HuH-7 (cell line): ENCODE measurements around the gene ZNF160.
"Not testable (repeated sequence)": the region's sequence is repeated elsewhere in the genome, so short reads cannot be mapped to it uniquely, and the experiment has no call there.

Experiments
- DNase-seq: peaks from one replicate; pipeline ENCODE4 v3.0.0; 2011; ENCODE audit warnings: low spot score

Gene ZNF160

DNA sequence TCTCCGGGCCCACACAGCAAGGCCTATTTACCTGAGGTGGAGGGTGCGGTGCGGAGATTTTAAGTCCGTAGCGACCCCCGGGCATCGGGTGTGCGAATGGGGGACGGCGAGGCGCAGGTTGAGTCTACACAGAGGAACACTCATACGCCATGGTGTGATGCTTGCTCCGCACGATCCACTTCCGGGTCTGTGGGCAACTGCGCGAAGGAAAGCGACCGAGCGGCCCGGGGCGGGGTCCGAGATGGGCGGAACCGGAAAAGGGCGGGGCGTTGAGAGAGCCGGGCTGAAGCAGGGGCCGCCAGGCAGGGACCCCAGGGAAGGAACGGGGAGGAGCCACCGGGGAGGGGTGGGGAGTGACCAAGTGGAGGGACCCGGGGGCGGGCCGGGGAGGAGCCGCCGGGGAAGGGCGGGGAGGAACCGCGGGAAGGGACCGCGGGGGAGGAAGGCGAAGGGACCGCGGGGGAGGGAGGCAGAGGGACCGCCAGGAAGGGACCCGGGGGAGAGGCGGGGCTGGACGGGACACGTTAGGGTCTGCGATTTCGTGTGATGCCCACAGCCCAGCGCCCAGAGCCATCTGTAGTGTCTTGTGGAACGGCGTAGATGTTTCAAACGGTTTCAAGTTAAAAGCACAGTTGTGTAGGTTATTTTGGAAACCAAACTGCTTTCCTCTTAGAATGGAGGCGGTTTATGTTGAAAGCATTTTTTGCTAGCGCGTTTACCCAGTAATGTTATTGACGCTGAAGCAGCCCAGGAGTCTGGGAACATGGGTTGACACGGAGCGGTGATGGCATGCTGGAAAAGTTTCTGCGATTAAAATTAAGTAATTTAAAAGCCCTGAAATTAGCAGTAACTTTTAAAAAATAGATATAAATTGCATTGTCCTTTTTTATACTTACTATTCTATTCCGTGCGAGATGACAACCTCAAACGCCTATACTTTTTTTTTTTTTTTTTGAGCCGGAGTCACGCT lies at the start of gene ZNF160:
Gene ZNF160, minus strand, starts transcription at position 189 of the 970 bp plus-strand sequence. CDS start 17,146 bp downstream, outside the sequence.
- peak; percentile 96 for DNase-seq

DNA sequence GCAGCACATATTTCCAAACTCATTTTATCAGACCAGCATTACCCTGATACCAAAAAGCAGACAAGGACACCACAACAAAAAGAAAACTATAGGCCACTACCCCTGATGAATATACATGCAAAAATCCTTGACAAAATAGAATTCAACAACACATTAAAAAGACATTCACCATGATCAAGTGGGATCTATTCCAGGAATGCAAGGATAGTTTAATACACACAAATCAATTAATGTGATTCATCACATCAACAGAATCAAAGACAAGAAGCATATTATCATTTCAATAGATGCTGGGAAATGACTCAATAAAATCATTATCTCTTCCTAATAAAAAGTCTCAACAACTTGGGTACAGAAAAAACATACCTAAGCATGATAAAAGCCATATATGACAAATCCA lies 44.4 kb upstream of the ZNF160 start:
- no peak for DNase-seq

DNA sequence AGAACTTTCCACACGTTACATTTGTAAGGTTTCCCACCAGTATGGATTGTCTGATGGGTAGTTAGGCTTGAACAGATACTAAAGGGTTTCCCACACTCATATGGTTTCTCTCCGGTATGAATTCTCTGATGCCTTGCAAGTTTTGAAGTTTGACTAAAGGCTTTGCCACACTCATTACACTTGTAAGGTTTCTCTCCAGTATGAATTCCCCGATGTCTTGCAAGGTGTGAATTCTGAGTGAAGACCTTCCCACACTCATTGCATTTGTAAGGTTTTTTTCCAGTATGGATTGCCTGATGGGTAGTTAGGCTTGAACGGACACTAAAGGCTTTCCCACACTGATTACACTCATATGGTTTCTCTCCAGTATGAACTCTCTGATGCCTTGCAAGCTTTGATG lies 37.1 kb upstream of the ZNF160 start:
- no peak for DNase-seq

DNA sequence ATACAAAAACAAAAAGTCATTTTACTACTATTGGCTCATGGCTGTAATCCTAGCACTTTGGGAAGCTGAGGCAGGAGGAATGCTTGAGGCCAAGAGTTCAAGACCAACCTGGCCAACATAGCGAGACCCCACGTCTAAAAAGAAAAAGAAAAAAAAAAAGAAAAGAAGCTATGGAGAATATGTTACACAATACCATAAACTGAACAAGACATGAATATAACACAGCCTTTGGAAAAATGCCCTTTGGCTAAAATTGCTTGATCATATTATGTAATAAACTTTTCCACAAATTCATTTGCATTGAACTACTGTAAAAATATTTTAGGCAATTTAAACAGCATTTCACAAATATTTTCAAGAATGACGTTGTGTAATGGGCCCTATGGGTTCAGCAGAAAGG lies 33.2 kb upstream of the ZNF160 start:
- no peak for DNase-seq

DNA sequence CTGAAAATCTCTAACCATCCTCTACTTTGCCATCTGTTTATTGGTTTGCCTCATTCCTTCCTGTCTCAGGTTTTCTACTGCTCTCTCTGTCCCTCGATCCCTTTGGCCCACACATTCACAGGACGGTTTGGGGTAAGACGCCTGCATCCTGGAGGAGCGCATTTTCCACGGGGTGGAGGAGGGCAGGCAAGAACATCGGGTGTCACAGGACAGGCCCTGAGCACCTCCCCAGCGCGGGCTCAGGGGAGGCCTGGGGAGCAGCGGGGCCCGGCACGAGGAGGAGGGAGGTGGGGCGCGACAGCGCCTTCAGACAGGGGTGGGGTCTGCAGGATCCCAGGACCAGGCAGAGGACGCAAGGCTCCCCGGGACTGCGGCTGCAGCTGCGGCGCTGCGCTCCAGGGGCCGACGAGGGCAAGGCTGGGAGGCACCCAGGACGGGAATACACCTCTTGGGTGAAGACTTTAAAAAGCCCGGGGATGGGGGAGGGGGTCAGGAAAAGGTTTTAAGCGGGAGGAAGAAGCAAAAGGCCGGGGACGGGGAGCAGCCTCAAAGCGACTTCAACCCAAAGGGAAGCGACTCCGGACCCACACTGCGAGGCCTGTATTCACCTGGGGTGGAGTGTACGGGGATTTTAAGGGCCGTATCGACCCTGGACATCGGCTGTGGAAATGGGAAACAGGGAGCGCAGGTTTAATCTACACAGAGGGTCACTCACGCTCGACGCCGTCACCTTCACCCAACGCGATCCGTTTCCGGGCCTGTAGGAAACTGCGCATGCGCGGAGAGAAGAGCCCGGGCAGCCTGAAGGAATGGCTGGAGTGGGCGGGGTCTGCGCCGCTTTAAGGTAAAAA lies 29.1 kb upstream of the ZNF160 start, which contains the start of gene ZNF415:
Gene ZNF415, minus strand, starts transcription at position 770 of the 851 bp plus-strand sequence. CDS start 10,234 bp downstream, outside the sequence.
- DNase-seq = no peak

DNA sequence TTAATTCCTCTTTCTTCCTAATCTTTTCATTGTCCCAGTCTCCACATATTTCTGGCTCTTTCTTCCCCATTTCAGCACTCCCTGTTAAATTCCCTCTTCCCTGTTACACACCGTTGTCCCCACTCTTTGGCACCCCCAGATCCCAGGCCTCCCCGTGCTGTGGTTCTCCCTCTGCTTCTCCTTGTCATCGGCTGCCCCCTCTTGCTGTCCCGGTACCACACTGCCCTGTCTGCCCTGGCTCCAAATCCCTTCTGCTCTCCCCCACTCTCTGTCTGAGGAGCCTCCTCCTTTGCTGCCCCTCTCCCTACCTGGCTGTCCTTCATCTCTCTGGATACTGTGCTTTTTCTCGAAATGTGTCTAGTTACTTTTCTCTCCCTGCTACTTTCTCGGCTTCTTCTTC lies 28.5 kb upstream of the ZNF160 start:
- DNase-seq = no peak

DNA sequence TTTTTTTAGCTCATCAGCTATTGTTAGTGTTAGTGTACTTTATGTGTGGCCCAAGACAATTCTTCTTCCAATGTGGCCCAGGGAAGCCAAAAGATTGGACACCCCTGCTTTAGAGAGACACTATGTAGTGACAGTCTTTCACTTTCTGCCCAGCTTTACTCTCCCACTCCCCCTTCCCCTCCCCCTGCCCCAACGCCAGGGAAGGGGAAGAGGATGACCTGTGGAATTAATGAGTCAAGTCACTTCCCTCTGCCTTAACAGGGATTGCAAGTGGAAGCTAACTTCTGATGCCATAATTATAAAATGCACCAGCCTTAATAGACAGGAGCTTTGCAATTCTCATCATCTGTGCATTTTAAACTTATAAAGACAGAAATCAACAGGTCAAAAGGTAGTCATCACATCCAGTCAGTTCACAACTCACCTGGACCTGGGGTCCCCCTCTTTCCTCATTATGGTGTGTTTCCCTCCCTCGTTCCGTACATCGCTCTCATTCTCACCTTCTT lies 27.9 kb upstream of the ZNF160 start:
- DNase-seq = no peak

DNA sequence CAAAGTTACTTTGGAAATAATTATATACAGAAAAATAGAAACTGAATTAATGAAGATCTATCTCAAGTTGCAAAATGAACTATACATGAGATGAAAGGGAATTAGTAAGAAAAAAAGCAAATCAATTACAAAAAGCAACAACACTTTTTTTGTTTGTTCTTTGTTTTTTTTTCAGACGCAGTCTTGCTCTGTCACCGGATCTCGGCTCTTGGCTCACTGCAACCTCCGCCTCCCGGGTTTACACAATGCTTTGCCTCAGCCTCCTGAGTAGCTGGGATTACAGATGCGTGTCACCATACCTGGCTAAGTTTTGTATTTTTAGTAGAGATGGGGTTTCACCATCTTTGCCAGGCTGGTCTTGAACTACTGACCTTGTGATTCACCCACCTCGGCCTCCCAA lies 27.3 kb upstream of the ZNF160 start:
- DNase-seq = no peak

DNA sequence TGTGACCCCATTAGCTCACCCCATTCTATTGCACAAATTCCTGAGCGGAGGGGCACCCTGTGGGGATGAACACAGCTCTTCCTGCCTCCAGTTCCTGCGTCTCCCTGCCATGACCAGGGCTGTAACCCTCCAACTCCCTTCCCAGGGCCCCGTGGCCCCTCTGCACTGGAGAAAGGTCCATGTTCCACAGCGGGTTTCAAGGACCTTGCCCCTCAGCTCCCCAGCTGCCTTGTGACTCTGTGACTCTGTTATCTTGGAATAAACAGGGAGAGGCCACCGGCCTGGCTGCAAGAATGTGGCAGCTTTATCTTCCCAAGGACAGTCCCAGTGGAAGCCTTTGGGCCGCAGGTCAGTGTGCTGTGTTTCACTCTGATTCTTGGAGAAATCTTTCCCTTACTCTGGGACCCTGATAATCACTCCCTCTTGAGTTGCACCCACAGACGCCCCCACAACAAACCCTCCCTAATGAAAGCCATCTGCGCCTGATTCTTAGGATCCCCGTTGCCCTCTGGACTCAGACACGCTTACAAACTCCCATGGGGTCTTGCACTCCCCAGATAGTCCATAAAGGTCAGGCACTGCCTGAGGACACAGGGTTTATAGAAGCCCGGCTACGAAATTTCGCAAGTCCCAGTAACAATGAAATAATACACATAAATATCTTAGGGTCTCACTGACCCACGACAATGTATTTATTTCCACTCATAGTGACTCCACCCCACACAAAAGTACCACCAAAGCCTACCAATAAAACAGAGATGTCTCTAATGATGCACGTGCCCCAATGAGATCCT lies 23.7 kb upstream of the ZNF160 start:
- DNase-seq = not testable (repeated sequence)

DNA sequence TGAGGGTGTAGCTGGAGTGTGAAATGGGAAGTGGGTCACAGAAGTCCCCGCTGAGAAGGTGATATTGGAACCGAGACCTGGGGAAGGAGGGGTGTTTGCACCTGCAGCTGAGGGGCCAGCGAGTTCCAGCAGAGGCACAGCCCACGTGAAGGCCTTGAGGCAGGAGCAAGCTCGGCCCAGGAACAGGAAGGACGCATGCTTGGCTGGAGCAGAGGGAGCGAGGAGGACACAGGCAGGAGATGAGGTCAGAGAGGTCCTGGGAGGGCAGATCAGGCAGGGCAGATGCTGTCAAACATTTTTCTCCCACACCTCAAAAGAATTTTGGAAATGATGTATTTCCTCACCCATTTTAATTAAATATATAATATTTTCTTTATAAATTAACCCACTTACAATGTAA lies 20.2 kb upstream of the ZNF160 start:
- no peak for DNase-seq

DNA sequence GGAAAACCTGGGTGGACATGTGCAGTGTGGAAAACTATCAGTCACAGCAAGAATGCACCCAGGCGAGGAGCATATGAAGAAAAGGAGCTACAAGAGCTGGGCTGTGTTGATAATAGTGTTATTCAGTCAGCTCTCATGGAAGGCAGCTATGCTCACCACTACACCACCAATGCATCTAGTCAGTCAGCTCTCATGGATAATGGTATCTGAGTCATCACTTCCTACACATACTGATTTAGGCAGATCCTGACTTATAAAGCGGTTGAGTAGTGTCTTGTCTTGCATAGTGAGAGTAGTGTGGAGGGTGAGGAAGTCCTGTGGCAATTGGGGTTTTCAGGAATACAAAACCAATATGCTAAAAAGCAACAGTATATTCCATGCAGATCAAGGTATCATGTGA lies 9.1 kb upstream of the ZNF160 start:
- no peak for DNase-seq

DNA sequence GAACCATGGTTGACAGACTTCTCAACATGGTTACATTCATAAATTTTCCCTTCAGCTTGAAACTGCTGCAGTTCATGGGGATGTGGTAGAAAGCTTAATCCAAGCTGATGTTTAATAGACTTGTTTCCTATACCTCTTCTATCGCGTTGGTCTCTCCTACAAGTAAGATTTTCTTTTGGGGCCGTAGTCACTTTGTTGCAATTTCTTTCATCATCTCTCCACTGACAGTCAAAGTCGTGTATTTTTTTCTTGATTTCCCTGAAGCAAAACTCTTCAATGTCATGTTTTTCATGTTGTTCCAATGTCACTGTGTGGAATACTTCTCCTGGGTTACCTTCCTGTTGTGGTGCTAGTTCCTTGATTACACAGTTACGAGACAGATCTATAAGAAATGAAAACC lies 6.3 kb upstream of the ZNF160 start:
- DNase-seq = no peak

DNA sequence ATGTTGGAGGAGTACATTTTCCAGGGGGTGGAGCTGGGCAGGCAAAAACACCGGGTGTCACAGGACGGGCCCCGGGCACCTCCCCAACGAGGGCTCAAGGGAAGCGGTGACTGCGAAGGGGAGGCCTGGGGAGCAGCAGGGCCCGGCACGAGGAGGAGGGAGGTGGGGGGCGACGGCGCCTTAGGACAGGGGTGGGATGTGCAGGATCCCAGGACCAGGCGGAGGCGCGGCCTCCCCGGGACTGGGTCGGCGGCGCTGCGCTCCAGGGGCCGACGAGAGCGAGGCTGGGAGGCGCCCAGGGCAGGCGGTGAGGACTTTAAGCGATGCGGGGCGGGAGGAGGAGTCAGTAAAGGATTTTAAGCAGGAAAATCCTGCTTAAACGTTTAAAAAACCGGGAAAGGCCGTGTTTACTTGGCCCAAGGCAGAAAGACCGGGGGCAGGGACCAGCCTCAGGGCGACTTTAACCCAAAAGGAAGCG lies 427 bp downstream of the ZNF160 start:
- DNase-seq = no peak

DNA sequence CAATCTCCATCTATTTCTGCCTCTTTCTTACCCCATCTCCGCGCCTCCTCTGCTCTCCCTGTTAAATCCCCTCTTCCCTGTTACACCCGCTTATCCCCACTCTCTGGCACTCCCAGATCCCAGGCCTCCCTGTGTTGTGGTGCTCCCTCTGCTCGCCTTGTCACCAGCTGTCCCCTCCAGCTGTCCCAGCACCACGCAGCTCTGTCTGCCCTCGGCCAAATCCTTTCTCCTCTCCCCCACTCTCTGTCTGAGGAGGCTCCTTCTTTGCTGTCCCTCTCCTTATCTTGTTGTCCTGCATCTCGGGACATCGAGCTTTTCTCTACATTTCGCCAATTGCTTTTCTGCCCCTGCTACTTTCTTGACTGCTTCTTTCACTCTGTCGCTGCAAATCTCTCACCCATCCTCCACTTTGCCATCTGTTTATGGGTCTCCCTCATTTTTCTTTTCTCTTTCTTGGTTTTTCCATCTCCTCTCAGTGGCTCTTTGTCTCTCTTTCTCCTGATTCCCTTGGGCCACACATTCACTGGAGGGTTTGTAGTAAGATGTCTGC lies 941 bp downstream of the ZNF160 start:
- DNase-seq = no peak

DNA sequence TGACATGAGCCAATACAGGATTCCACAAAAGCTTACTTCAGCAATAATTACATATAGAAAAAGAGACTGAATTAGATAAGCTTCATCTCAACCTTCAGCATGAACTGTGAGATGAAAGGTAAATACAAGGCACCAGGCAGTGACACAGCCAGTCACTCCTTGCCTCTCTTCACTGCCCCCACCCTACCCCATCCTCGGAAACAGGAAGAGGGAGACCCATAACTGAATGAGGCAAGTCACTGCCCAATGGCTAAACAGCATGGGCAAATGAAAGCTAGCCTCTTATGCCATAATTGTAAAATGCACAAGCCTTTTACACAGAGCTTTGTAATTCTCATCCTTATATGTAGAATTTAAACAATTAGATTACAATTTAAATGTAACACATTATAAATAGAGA lies 1.7 kb downstream of the ZNF160 start:
- no peak for DNase-seq

DNA sequence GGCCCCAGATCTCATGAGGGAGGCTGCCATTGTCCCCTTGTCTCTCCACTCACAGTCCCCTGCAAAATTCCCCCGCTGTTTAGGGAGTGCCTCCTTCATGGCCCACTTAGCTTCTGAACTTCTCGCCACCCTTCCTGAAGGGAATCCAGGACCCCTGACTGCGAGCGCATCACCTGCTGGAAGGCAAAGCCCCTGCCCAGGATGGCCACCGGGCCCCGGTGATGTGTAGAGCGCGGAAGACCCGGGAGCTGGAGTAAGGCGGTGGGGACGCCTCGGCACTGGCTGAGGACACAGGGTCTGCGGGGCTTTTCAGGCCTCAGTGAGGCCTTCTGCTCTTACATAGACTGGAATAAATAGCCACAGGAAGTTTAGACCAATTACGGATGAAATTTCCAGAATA lies 4.7 kb downstream of the ZNF160 start:
- DNase-seq = not testable (repeated sequence)

DNA sequence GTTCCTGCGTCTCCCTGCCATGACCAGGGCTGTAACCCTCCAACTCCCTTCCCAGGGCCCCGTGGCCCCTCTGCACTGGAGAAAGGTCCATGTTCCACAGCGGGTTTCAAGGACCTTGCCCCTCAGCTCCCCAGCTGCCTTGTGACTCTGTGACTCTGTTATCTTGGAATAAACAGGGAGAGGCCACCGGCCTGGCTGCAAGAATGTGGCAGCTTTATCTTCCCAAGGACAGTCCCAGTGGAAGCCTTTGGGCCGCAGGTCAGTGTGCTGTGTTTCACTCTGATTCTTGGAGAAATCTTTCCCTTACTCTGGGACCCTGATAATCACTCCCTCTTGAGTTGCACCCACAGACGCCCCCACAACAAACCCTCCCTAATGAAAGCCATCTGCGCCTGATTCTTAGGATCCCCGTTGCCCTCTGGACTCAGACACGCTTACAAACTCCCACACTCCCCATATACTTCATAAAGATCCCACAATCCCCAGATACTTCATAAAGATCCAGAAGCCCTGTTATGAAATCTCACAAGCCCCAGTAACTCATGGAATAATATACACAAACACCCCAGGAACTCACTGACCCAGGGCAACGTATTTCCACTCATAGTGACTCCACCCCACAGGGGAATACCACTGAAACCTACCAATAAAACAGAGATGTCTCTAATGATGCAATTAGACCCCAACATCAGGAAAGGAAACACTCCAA lies 6.1 kb downstream of the ZNF160 start:
- not testable (repeated sequence) for DNase-seq

DNA sequence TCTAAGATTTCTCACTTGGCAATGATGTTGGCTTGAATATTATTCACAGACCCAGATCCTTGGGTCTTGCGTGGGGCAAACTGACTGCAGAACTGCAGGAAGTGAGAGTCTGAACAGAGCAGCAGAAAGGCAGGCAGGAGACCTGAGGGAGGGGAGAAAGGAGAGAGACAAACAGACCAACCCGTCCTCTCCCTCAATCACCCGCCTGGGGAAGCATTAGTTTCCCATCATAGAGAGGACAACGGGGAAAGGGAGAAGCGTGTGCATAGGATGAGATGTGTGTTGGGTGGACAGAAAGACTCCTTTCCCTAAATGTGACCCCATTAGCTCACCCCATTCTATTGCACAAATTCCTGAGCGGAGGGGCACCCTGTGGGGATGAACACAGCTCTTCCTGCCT lies 6.6 kb downstream of the ZNF160 start:
- not testable (repeated sequence) for DNase-seq

DNA sequence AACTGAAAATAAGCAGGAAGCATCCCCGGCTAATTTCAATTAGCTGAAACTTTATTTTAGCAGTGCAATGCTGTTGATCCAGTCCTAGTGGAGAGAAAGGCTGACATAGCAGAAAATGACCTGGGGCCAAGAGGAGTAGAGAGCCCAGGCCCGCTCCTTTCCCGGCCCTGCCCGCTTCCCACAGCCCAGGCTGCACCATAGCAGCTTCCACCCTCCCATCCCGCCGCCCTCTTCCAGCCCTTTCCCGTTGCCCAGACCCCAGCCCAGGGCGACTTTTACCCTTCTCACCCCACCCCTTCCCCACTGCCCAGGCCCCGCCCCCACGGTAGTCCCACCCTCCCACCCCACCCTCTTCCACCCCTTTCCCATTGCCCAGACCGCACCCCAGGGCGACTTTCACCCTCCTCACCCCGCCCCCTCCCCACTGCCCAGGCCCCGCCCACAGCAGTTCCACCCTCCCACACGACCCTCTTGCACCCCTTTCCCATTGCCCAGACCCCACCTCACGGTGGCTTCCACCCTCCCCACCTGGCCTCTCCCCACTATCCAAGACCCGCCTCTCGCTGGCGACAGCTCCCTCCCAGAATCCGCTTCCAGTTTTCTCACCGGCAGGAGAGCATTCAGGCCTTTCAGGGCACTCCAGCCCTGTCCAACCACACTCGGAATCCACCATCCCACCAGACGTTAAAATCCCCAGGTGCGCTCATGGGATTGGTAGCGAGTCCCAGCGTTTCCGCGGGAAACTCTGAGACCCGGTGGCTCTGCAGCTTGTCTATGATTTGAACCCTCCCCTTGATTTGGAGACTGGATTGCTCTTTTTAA lies 8.3 kb downstream of the ZNF160 start:
- DNase-seq = no peak

DNA sequence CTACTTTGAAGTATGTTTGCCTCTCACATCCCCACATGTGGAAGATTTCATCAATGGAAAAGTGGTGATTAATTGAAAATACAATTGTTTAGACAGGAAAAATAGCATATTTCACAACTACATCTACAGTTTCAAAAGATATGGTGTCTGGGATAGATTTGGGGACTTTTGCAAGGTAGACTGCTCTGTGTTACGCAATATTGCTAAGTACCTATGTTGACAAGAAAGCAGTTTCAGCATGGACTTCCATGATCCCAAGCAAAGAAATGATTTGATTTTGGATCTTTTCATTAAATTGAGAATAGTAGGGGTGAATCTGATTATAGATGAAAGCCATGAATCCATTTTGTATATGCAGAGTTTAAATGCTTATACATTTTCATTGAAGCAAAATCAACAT lies 10.5 kb downstream of the ZNF160 start:
- DNase-seq = no peak
